Neural progenitor cell (in vitro differentiated cells): ENCODE results near the gene PTOV1.
"Not testable (repeated sequence)": the region's sequence is repeated elsewhere in the genome, so short reads cannot be mapped to it uniquely, and the experiment has no call there.

Experiments
- CTCF ChIP-seq: fragments of 200-600 bp; sonication (generic); IDR thresholded peaks from 2 replicates; pipeline ENCODE4 v1.5.1; 2017; ENCODE audit warnings: antibody characterized with exemption, mild to moderate bottlenecking
- EZH2 ChIP-seq: fragments of 200-600 bp; sonication (generic); IDR thresholded peaks from 2 replicates; pipeline ENCODE4 v1.6.1; 2017; ENCODE audit warnings: antibody characterized with exemption, mild to moderate bottlenecking, moderate library complexity
- EZH2phosphoT487 ChIP-seq: fragments of 200-600 bp; sonication (generic); IDR thresholded peaks from 2 replicates; pipeline ENCODE4 v1.6.1; 2017; ENCODE audit warnings: antibody characterized with exemption

- not testable (repeated sequence) for TF ChIP-seq CTCF, EZH2, EZH2phosphoT487
Observed at GRCh38 chr19:49819452-49820115, 31.4 kb upstream of the PTOV1 start.
